ENCODE data around the gene METTL24. TPM values are rescaled to one million over a fixed set of nuclear protein-coding genes. Genes with fewer than 3 reads are reported as not detected.

METTL24 gene
- total and polyA plus RNA-seq, 2 of the 13 experiments (the other 11 are each of a cell fraction or from before 2014, with no cell fraction given): not detected

DNA sequence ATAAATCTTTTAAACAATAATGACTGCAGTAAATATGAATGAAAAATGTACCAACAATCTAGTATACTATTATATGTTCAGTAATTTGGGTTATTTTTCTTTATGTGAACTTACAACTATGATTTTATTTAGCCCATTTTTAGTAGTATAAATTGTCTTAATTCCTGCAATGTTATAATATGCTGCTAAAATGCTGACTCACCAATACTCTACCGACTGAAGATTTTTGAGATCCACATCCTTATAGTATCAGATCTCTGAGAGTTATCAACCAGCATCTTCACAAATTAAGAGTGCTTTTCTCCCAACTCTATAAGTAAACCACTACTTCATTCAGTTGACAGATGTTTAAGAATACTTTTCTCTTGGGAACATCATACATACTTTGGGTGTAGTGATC lies 161.3 kb downstream of the METTL24 start:
- in situ Hi-C loops (cut with HindIII; ENCODE audit: extremely low pct_ligation_motif_present, low pct_unique_long_range_greater_than_20kb) (no loop called here), intact Hi-C loops (cut with micrococcal nuclease; ENCODE audit: unreplicated experiment) (no loop called here)
- Histone ChIP-seq H4K20me1 (ENCODE audit: insufficient read depth, low read length) (no peaks in the 10 kb centered on the region), H3K79me2 (ENCODE audit: insufficient read depth, low read length) (peaks cover 6% of the 10 kb centered on the region), H3K9me3 (ENCODE audit: low read length) (no peaks in the 10 kb centered on the region), H2AFZ (ENCODE audit: low read length) (no peak overlapping the region), H3K4me2 (ENCODE audit: low read depth, low read length) (no peak overlapping the region), H3K4me3 (replicated peaks in 1 of 3; ENCODE audit: insufficient read depth in 1 of 3, low read depth in 2 of 3, low read length in 3 of 3) (no peak overlapping the region), H3K36me3 (replicated peaks in 1 of 2; ENCODE audit: control insufficient read depth in 1 of 2, insufficient read depth in 2 of 2, low read length in 2 of 2) (peaks cover 0 to 19% of the 10 kb centered on the region in 2 experiments; a peak in 3 of 5 replicates), H3K9ac (ENCODE audit: insufficient read depth, low read depth, low read length) (no peak overlapping the region), H3K4me1 (ENCODE audit: insufficient read depth, low read length) (no peaks in the 10 kb centered on the region), H3K27me3 (ENCODE audit: control insufficient read depth in 1 of 2, insufficient read depth in 2 of 2, low read length in 2 of 2) (no peaks in the 10 kb centered on the region), H3K27ac (ENCODE audit: extremely low read length, insufficient read depth, low read length) (no peak overlapping the region)
- FAIRE-seq (no peak), DNase-seq (ENCODE audit: low spot score) (no peak), ATAC-seq (no peak)
- POLR2A ChIA-PET: no interaction called here
- no peak for TF ChIP-seq MYC (CRISPR knock-in tag; IDR thresholded peaks at IDR 0.05; ENCODE audit: borderline replicate concordance)
- no peak for TF ChIP-seq HMGA1 (CRISPR knock-in tag; conservative IDR thresholded peaks at IDR 0.05)
- TF ChIP-seq MAFF (IDR thresholded peaks at IDR 0.05; ENCODE audit: low read depth, low read length): peak; percentile 96
- TF ChIP-seq, protein P1, sequence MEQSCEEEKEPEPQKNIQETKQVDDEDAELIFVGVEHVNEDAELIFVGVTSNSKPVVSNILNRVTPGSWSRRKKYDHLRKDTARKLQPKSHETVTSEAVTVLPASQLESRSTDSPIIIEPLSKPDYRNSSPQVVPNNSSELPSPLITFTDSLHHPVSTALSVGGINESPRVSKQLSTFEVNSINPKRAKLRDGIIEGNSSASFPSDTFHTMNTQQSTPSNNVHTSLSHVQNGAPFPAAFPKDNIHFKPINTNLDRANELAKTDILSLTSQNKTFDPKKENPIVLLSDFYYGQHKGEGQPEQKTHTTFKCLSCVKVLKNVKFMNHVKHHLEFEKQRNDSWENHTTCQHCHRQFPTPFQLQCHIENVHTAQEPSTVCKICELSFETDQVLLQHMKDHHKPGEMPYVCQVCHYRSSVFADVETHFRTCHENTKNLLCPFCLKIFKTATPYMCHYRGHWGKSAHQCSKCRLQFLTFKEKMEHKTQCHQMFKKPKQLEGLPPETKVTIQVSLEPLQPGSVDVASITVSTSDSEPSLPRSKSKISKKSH (CRISPR knock-in tag; IDR thresholded peaks at IDR 0.05; ENCODE audit: borderline replicate concordance): no peak
- peak; percentile 32; the same call in 1 of the 2 replicates for TF ChIP-seq NFE2L2 (IDR thresholded peaks at IDR 0.05; ENCODE audit: low read length)
- no peak for TF ChIP-seq KLF15 (CRISPR knock-in tag; IDR thresholded peaks at IDR 0.05; ENCODE audit: borderline replicate concordance)
- peak; percentile 96 to 97 for TF ChIP-seq MAFK (conservative IDR thresholded peaks at IDR 0.05 in 1 of 2, IDR thresholded peaks at IDR 0.05 in 1 of 2; ENCODE audit: low read length in 2 of 2)
- TF ChIP-seq, protein P2, sequence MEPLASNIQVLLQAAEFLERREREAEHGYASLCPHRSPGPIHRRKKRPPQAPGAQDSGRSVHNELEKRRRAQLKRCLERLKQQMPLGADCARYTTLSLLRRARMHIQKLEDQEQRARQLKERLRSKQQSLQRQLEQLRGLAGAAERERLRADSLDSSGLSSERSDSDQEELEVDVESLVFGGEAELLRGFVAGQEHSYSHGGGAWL (CRISPR knock-in tag; IDR thresholded peaks at IDR 0.05): no peak
- CTCF ChIA-PET (ENCODE audit: low intra/inter-chr PET ratio, low total read pairs): no interaction called here
- no TSS peak for BruUV-seq (replicated peaks)
- 100% methylated on average over 1 of the region's 1 CpG for WGBS (ENCODE audit: low lambda C conversion rate)

Measured in HepG2 (cell line).